GM12878 (cell line): ENCODE measurements around the gene NFASC. TPM values are rescaled to one million over a fixed set of nuclear protein-coding genes. Genes with fewer than 3 reads are reported as not detected.

Source experiments
- ATAC-seq: fragments of 200-7000 bp; cut with Tn5 transposase; 3 replicates; pipeline ENCODE4 v1.9.1; 2020; ENCODE audit warnings: mild to moderate bottlenecking, moderate library complexity
- BruUV-seq: library from RNA; stranded (reverse); fragments of 400-500 nt; replicated peaks from 2 replicates; lab custom pipeline; 2021; lab: Mats Ljungman, UMichigan
- CTCF ChIA-PET: fragments of 300-600 bp; sonication (Branson Sonifier 250); formaldehyde crosslinking; extraction: SDS; loops from one replicate; lab custom pipeline; 2021; ENCODE audit warnings: inconsistent platforms; lab: Yijun Ruan, JAX
- POLR2A ChIA-PET: fragments of 350-600 bp; formaldehyde crosslinking; extraction: SDS; loops from one replicate; lab custom pipeline; 2021; ENCODE audit warnings: inconsistent platforms; lab: Charles Lee
- RAD21 ChIA-PET: fragments of 300-600 bp; sonication (Branson Sonifier 250); formaldehyde crosslinking; loops from one replicate; lab custom pipeline; 2023; ENCODE audit warnings: antibody characterized with exemption; ENCODE audit not compliant: unreplicated experiment; lab: Charles Lee
- SMC1A ChIA-PET: fragments of 300-600 bp; sonication (Branson Sonifier 250); formaldehyde crosslinking; loops from one replicate; lab custom pipeline; 2023; ENCODE audit not compliant: unreplicated experiment, uncharacterized antibody; lab: Charles Lee
- DNase-seq: peaks from one replicate; pipeline ENCODE4 v3.0.0-alpha.2; 2011; ENCODE audit warnings: low read depth, low spot score
- FAIRE-seq: peaks from 3 replicates; lab custom pipeline; 2011; peaks lifted over from hg19 to GRCh38; lab: Jason Lieb, UNC
- H2AFZ ChIP-seq: 2 replicates; pipeline ENCODE4 v1.6.0; 2011; ENCODE audit warnings: low read depth, low read length, control low read depth; ENCODE audit not compliant: control insufficient read depth
- H3K27ac ChIP-seq: 2 replicates; pipeline ENCODE4 v1.5.1; 2011; ENCODE audit warnings: control low read depth; ENCODE audit not compliant: control insufficient read depth, insufficient read depth
- H3K27me3 ChIP-seq, 2 experiments: replicated peaks in 1 of 2; 2 replicates each; pipeline versions ENCODE4 v1.6.0 to v1.6.1; 2011; ENCODE audit warnings: low read length in 1 of 2; ENCODE audit not compliant: control insufficient read depth in 2 of 2, insufficient read depth in 2 of 2
- H3K36me3 ChIP-seq, 2 experiments: 2 replicates each; pipeline ENCODE4 v1.5.1; 2011; ENCODE audit warnings: low read length in 1 of 2; ENCODE audit not compliant: control insufficient read depth in 2 of 2, insufficient read depth in 2 of 2
- H3K4me1 ChIP-seq: 2 replicates; pipeline ENCODE4 v1.6.1; 2011; ENCODE audit warnings: mild to moderate bottlenecking, low read length, moderate library complexity, mixed read lengths; ENCODE audit not compliant: control insufficient read depth, insufficient read depth
- H3K4me2 ChIP-seq: 2 replicates; pipeline ENCODE4 v1.6.0; 2011; ENCODE audit warnings: control low read depth; ENCODE audit not compliant: control insufficient read depth, insufficient read depth
- H3K4me3 ChIP-seq: fragments of 200-600 bp; sonication (generic); 2 replicates; pipeline ENCODE4 v1.5.1; 2016
- H3K79me2 ChIP-seq: 2 replicates; pipeline ENCODE4 v1.6.0; 2011; ENCODE audit warnings: low read length; ENCODE audit not compliant: control insufficient read depth, insufficient read depth
- H3K9ac ChIP-seq: 2 replicates; pipeline ENCODE4 v1.8.0; 2011; ENCODE audit warnings: low read length, control low read depth, mixed read lengths; ENCODE audit not compliant: control insufficient read depth, insufficient read depth
- H3K9me3 ChIP-seq: replicated peaks from 3 replicates; pipeline ENCODE4 v1.5.1; 2011; ENCODE audit warnings: mild to moderate bottlenecking, low read length; ENCODE audit not compliant: control insufficient read depth, insufficient read depth
- H4K20me1 ChIP-seq: 2 replicates; pipeline ENCODE4 v1.6.0; 2011; ENCODE audit not compliant: control insufficient read depth, insufficient read depth
- NR2F1 ChIP-seq: fragments of 450-650 bp; conservative IDR thresholded peaks from 2 replicates; pipeline ENCODE4 v1.6.1; 2017; ENCODE audit warnings: mild to moderate bottlenecking
- WGBS: methylation state at CpG from one replicate; pipeline ENCODE4 v1.1.6; 2016; ENCODE audit warnings: low lambda C conversion rate; ENCODE audit not compliant: insufficient replicate concordance, insufficient coverage; ENCODE audit errors: missing lambda C conversion rate; 5-methylcytosine and 5-hydroxymethylcytosine counted together
- in situ Hi-C: fragments of 300-500 bp; cut with MboI; formaldehyde crosslinking; loops from 9 replicates; pipeline ENCODE4 v1.14.3; 2018; ENCODE audit warnings: mixed read lengths
- intact Hi-C: fragments of 100-400 bp; cut with micrococcal nuclease; formaldehyde crosslinking; loops from one replicate; pipeline ENCODE4 v1.14.2; 2022; ENCODE audit not compliant: unreplicated experiment
- polyA plus RNA-seq, 11 experiments: library from polyadenylated mRNA; depleted of rRNA in 4 of 11; unstranded in 6 of 11; stranded (reverse) in 5 of 11; fragments of >200 nt; fragmentation: Nextera tagmentation in 4 of 11; fragmentation: Illumina TruSeq in 1 of 11; extraction: Ambion mirVana in 4 of 11; extraction: Trizol in 1 of 11; gene quantifications; 1 replicate in 1 of 11; 2 replicates in 10 of 11; pipeline versions ENCODE4 v1.2.1 to v1.2.3, GENCODE V29; 2011 to 2016; ENCODE audit warnings: inconsistent platforms in 2 of 11, missing spikeins in 2 of 11, low read depth in 1 of 11
- total RNA-seq, 4 experiments: library from RNA; depleted of rRNA in 3 of 4; stranded (reverse); fragments of >200 nt in 3 of 4; fragmentation: Illumina TruSeq in 1 of 4; extraction: Trizol in 1 of 4; gene quantifications; 2 replicates each; pipeline versions ENCODE4 v1.2.1 to v1.2.3, GENCODE V29; 2013 to 2021
- TF ChIP-seq, protein P1 (sequence below): IDR thresholded peaks from 2 replicates; pipeline ENCODE4 v1.6.1; 2012; ENCODE audit warnings: mild to moderate bottlenecking, low read depth, low read length

The NFASC gene
- total and polyA plus RNA-seq, 10 of the 15 experiments (the other 5 are each of a cell fraction or from before 2014, with no cell fraction given), result 0.04 to 0.31 (median 0.12) TPM; not detected in 4

- ChIA-PET CTCF (no interaction called here), SMC1A (no interaction called here)
These were observed 174.1 kb downstream of the NFASC start for GRCh38 chr1:205044741-205045140.

More at GRCh38 chr1:205044741-205045140, 174.1 kb downstream of the NFASC start:
- ATAC-seq, result no peak
- WGBS, result 16% methylated on average over 5 of the region's 5 CpGs
- no peaks in the 10 kb centered on the region for H3K4me1 ChIP-seq
- H3K9me3 ChIP-seq, result no peaks in the 10 kb centered on the region
- BruUV-seq, result no TSS peak
- H3K27ac ChIP-seq, result no peak overlapping the region
- no peaks in the 10 kb centered on the region for H3K36me3 ChIP-seq
- no peaks in the 10 kb centered on the region for H3K79me2 ChIP-seq
- H2AFZ ChIP-seq, result no peak overlapping the region
- DNase-seq, result no peak
- POLR2A ChIA-PET, result no interaction called here
- peaks cover 0 to 15% of the 10 kb centered on the region in 2 experiments for H3K27me3 ChIP-seq
- FAIRE-seq, result no peak
- intact Hi-C loops, result no loop called here
- no peak overlapping the region for H3K9ac ChIP-seq
- H3K4me2 ChIP-seq, result no peak overlapping the region
- no peaks in the 10 kb centered on the region for H4K20me1 ChIP-seq
- RAD21 ChIA-PET, result no interaction called here
- no peak for TF ChIP-seq NR2F1
- TF ChIP-seq, protein P1, sequence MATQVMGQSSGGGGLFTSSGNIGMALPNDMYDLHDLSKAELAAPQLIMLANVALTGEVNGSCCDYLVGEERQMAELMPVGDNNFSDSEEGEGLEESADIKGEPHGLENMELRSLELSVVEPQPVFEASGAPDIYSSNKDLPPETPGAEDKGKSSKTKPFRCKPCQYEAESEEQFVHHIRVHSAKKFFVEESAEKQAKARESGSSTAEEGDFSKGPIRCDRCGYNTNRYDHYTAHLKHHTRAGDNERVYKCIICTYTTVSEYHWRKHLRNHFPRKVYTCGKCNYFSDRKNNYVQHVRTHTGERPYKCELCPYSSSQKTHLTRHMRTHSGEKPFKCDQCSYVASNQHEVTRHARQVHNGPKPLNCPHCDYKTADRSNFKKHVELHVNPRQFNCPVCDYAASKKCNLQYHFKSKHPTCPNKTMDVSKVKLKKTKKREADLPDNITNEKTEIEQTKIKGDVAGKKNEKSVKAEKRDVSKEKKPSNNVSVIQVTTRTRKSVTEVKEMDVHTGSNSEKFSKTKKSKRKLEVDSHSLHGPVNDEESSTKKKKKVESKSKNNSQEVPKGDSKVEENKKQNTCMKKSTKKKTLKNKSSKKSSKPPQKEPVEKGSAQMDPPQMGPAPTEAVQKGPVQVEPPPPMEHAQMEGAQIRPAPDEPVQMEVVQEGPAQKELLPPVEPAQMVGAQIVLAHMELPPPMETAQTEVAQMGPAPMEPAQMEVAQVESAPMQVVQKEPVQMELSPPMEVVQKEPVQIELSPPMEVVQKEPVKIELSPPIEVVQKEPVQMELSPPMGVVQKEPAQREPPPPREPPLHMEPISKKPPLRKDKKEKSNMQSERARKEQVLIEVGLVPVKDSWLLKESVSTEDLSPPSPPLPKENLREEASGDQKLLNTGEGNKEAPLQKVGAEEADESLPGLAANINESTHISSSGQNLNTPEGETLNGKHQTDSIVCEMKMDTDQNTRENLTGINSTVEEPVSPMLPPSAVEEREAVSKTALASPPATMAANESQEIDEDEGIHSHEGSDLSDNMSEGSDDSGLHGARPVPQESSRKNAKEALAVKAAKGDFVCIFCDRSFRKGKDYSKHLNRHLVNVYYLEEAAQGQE, result peak; percentile 54; the same call in 1 of the 2 replicates
- no peak overlapping the region for H3K4me3 ChIP-seq
- in situ Hi-C loops, result no loop called here
